IPS-15b (cell line): ENCODE data around the gene GRB10.

Experiments
- H3K27me3 ChIP-seq: one replicate; pipeline ENCODE4 v1.6.1; 2013; ENCODE audit warnings: low read length; ENCODE audit not compliant: control insufficient read depth, insufficient read depth
- H3K36me3 ChIP-seq: one replicate; pipeline ENCODE4 v1.6.1; 2013; ENCODE audit warnings: low read length; ENCODE audit not compliant: control insufficient read depth, insufficient read depth
- H3K4me1 ChIP-seq: one replicate; pipeline ENCODE4 v1.6.1; 2013; ENCODE audit warnings: mild to moderate bottlenecking, low read length; ENCODE audit not compliant: control insufficient read depth, insufficient read depth
- H3K4me3 ChIP-seq: one replicate; pipeline ENCODE4 v1.5.1; 2013; ENCODE audit warnings: low read depth, low read length
- H3K9ac ChIP-seq: one replicate; pipeline ENCODE4 v1.6.1; 2013; ENCODE audit warnings: low read depth, mild to moderate bottlenecking, low read length
- H3K9me3 ChIP-seq: one replicate; pipeline ENCODE4 v1.6.1; 2013; ENCODE audit warnings: mild to moderate bottlenecking, low read length; ENCODE audit not compliant: control insufficient read depth, insufficient read depth

The GRB10 gene

GRCh38 chr7:50710441-50711154, 72.1 kb downstream of the GRB10 start:
- Histone ChIP-seq H3K9ac (no peak overlapping the region), H3K36me3 (no peaks in the 10 kb centered on the region), H3K4me3 (no peak overlapping the region), H3K9me3 (no peaks in the 10 kb centered on the region), H3K27me3 (no peaks in the 10 kb centered on the region), H3K4me1 (no peaks in the 10 kb centered on the region)

GRCh38 chr7:50709151-50709550, 73.5 kb downstream of the GRB10 start:
- Histone ChIP-seq H3K9me3 (no peaks in the 10 kb centered on the region), H3K4me1 (peaks cover 5% of the 10 kb centered on the region), H3K27me3 (no peaks in the 10 kb centered on the region), H3K9ac (no peak overlapping the region), H3K4me3 (no peak overlapping the region), H3K36me3 (no peaks in the 10 kb centered on the region)

GRCh38 chr7:50707236-50708006, 75.3 kb downstream of the GRB10 start:
- H3K36me3 ChIP-seq, result no peaks in the 10 kb centered on the region
- H3K9me3 ChIP-seq, result no peaks in the 10 kb centered on the region
- no peak overlapping the region for H3K4me3 ChIP-seq
- peaks cover 10% of the 10 kb centered on the region for H3K4me1 ChIP-seq
- no peak overlapping the region for H3K9ac ChIP-seq
- no peaks in the 10 kb centered on the region for H3K27me3 ChIP-seq

GRCh38 chr7:50706469-50706937, 76.2 kb downstream of the GRB10 start:
- H3K27me3 ChIP-seq, result no peaks in the 10 kb centered on the region
- H3K9me3 ChIP-seq, result no peaks in the 10 kb centered on the region
- no peak overlapping the region for H3K4me3 ChIP-seq
- no peak overlapping the region for H3K9ac ChIP-seq
- H3K4me1 ChIP-seq, result peaks cover 10% of the 10 kb centered on the region
- H3K36me3 ChIP-seq, result no peaks in the 10 kb centered on the region

GRCh38 chr7:50704844-50705243, 77.9 kb downstream of the GRB10 start:
- Histone ChIP-seq H3K9ac (no peak overlapping the region), H3K4me3 (no peak overlapping the region), H3K9me3 (no peaks in the 10 kb centered on the region), H3K36me3 (no peaks in the 10 kb centered on the region), H3K4me1 (peaks cover 10% of the 10 kb centered on the region), H3K27me3 (no peaks in the 10 kb centered on the region)

GRCh38 chr7:50703654-50704053, 79.0 kb downstream of the GRB10 start:
- H3K9me3 ChIP-seq, result no peaks in the 10 kb centered on the region
- no peak overlapping the region for H3K9ac ChIP-seq
- H3K27me3 ChIP-seq, result no peaks in the 10 kb centered on the region
- H3K4me1 ChIP-seq, result peaks cover 10% of the 10 kb centered on the region
- H3K36me3 ChIP-seq, result no peaks in the 10 kb centered on the region
- no peak overlapping the region for H3K4me3 ChIP-seq

GRCh38 chr7:50699143-50699542, 83.6 kb downstream of the GRB10 start:
- no peak overlapping the region for H3K9ac ChIP-seq
- H3K9me3 ChIP-seq, result no peaks in the 10 kb centered on the region
- no peaks in the 10 kb centered on the region for H3K27me3 ChIP-seq
- no peak overlapping the region for H3K4me3 ChIP-seq
- H3K4me1 ChIP-seq, result peaks cover 7% of the 10 kb centered on the region
- no peaks in the 10 kb centered on the region for H3K36me3 ChIP-seq

- Histone ChIP-seq H3K27me3 (no peaks in the 10 kb centered on the region), H3K4me3 (no peak overlapping the region), H3K4me1 (peaks cover 9% of the 10 kb centered on the region), H3K36me3 (no peaks in the 10 kb centered on the region), H3K9me3 (no peaks in the 10 kb centered on the region), H3K9ac (no peak overlapping the region)
These were observed 84.9 kb downstream of the GRB10 start for GRCh38 chr7:50697748-50698147.

- H3K9ac ChIP-seq, result no peak overlapping the region
- H3K9me3 ChIP-seq, result no peaks in the 10 kb centered on the region
- H3K4me1 ChIP-seq, result peaks cover 9% of the 10 kb centered on the region
- H3K36me3 ChIP-seq, result no peaks in the 10 kb centered on the region
- H3K4me3 ChIP-seq, result no peak overlapping the region
- H3K27me3 ChIP-seq, result no peaks in the 10 kb centered on the region
These were observed 85.7 kb downstream of the GRB10 start for GRCh38 chr7:50696810-50697582.

- Histone ChIP-seq H3K36me3 (no peaks in the 10 kb centered on the region), H3K4me3 (no peak overlapping the region), H3K4me1 (peaks cover 20% of the 10 kb centered on the region), H3K27me3 (no peaks in the 10 kb centered on the region), H3K9ac (no peak overlapping the region), H3K9me3 (no peaks in the 10 kb centered on the region)
These were observed 87.7 kb downstream of the GRB10 start for GRCh38 chr7:50695026-50695425.

- H3K9me3 ChIP-seq, result no peaks in the 10 kb centered on the region
- H3K4me1 ChIP-seq, result peaks cover 20% of the 10 kb centered on the region
- H3K4me3 ChIP-seq, result no peak overlapping the region
- no peak overlapping the region for H3K9ac ChIP-seq
- no peaks in the 10 kb centered on the region for H3K36me3 ChIP-seq
- no peaks in the 10 kb centered on the region for H3K27me3 ChIP-seq
These were observed 89.1 kb downstream of the GRB10 start for GRCh38 chr7:50693455-50694130.
